ENCODE results near the gene KIF20A. TPM values are rescaled to one million over a fixed set of nuclear protein-coding genes. Genes with fewer than 3 reads are reported as not detected.

Gene KIF20A
- total and polyA plus RNA-seq, 2 donors (not counting 1 experiment from before 2014, with no cell fraction given), result 0.13 to 0.47 TPM

DNA sequence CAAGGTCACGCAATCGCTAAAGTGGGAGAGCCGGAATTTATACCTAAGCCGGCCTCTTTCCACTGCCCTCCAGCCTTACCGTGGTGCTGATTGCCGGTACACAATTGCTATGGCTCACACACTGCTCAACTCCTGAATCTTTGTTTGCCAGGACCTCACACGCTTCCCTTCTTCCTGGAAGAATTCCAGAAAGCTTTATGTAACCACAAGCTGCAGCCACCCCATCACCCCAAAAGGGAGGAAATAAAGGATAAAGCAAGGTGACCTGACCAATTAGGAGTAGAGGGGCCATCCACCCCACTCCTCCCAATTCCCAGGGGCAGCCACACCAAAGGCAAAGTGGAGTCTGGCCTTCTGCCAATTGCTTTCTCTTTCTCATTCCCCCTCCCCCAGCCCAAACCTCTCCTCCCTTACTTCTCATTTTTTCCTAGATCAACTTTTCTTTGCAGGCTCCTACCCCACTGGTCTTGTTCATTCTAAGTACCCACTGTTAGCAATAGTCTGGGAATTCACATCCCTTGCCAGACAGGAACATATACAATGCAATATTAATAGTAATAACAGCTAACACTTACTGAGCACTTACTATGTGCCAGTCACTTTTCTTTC lies 52.2 kb downstream of the KIF20A start:
- Histone ChIP-seq H3K27me3 (replicated peaks in 1 of 4; ENCODE audit: control extremely low read depth in 1 of 4, control insufficient read depth in 3 of 4, insufficient read depth in 4 of 4, low read length in 3 of 4) (peaks cover 0 to 4% (median 2%) of the 10 kb centered on the region in 4 experiments), H3K36me3 (replicated peaks in 1 of 2; ENCODE audit: control extremely low read depth in 1 of 2, control insufficient read depth in 1 of 2, extremely low read depth in 1 of 2, insufficient read depth in 2 of 2, low read length in 1 of 2) (no peaks in the 10 kb centered on the region), H3K27ac (ENCODE audit: low read length in 2 of 2) (no peak overlapping the region), H3K4me3 (ENCODE audit: control extremely low read depth in 1 of 5, extremely low read depth in 1 of 5, insufficient read depth in 1 of 5, low read depth in 2 of 5, low read length in 4 of 5) (no peak overlapping the region), H2AFZ (ENCODE audit: insufficient read depth, low read depth, low read length, poor library complexity, severe bottlenecking) (no peak overlapping the region), H4K20me1 (ENCODE audit: control insufficient read depth, insufficient read depth, low read length, poor library complexity, severe bottlenecking) (no peaks in the 10 kb centered on the region), H3K9me3 (ENCODE audit: control extremely low read depth in 1 of 3, control insufficient read depth in 2 of 3, insufficient read depth in 1 of 3, low read length in 2 of 3) (peaks cover 0 to 10% (median 4%) of the 10 kb centered on the region in 3 donors), H3K9ac (ENCODE audit: low read length) (no peak overlapping the region), H3K79me2 (ENCODE audit: control insufficient read depth, insufficient read depth, low read length) (no peaks in the 10 kb centered on the region), H3K4me2 (replicated peaks; ENCODE audit: low read depth, low read length, poor library complexity, severe bottlenecking) (no peak overlapping the region), H3K4me1 (ENCODE audit: control insufficient read depth in 2 of 2, insufficient read depth in 2 of 2, low read length in 2 of 2) (no peaks in the 10 kb centered on the region)
- Mint-ChIP-seq H3K27me3 (peaks cover 19% of the 10 kb centered on the region), H3K4me1 (no peaks in the 10 kb centered on the region), H3K9me3 (ENCODE audit: insufficient read depth) (peaks cover 2% of the 10 kb centered on the region), H3K27ac (no peak overlapping the region), H3K4me3 (no peak overlapping the region)
- intact Hi-C loops (cut with micrococcal nuclease), result no loop called here
- 90% methylated on average over 5 of the region's 7 CpGs for WGBS (ENCODE audit: insufficient coverage)
- ChIA-PET POLR2A (no interaction called here), CTCF (no interaction called here)
- no peak for ATAC-seq (ENCODE audit: low read depth)
- TF ChIP-seq EZH2 (IDR thresholded peaks at IDR 0.05; ENCODE audit: borderline replicate concordance, insufficient read depth, low read depth, low read length, poor library complexity, severe bottlenecking), result no peak
- TF ChIP-seq, protein P1, sequence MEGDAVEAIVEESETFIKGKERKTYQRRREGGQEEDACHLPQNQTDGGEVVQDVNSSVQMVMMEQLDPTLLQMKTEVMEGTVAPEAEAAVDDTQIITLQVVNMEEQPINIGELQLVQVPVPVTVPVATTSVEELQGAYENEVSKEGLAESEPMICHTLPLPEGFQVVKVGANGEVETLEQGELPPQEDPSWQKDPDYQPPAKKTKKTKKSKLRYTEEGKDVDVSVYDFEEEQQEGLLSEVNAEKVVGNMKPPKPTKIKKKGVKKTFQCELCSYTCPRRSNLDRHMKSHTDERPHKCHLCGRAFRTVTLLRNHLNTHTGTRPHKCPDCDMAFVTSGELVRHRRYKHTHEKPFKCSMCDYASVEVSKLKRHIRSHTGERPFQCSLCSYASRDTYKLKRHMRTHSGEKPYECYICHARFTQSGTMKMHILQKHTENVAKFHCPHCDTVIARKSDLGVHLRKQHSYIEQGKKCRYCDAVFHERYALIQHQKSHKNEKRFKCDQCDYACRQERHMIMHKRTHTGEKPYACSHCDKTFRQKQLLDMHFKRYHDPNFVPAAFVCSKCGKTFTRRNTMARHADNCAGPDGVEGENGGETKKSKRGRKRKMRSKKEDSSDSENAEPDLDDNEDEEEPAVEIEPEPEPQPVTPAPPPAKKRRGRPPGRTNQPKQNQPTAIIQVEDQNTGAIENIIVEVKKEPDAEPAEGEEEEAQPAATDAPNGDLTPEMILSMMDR (IDR thresholded peaks at IDR 0.05), result no peak
- DNase-seq, result no peak

- intact Hi-C loops (cut with micrococcal nuclease), result no loop called here
- ChIA-PET POLR2A (no interaction called here), CTCF (no interaction called here)
- H4K20me1 ChIP-seq (ENCODE audit: control insufficient read depth, insufficient read depth, low read length, poor library complexity, severe bottlenecking), result no peaks in the 10 kb centered on the region
- H3K27ac ChIP-seq (ENCODE audit: low read length in 2 of 2), result no peak overlapping the region
- no peak overlapping the region for H3K27ac Mint-ChIP-seq
- peaks cover 0 to 9% (median 2%) of the 10 kb centered on the region in 4 experiments for H3K27me3 ChIP-seq (replicated peaks in 1 of 4; ENCODE audit: control extremely low read depth in 1 of 4, control insufficient read depth in 3 of 4, insufficient read depth in 4 of 4, low read length in 3 of 4)
- TF ChIP-seq EZH2 (IDR thresholded peaks at IDR 0.05; ENCODE audit: borderline replicate concordance, insufficient read depth, low read depth, low read length, poor library complexity, severe bottlenecking), result no peak
- TF ChIP-seq, protein P1 (IDR thresholded peaks at IDR 0.05), result no peak
- H3K4me3 ChIP-seq (ENCODE audit: control extremely low read depth in 1 of 5, extremely low read depth in 1 of 5, insufficient read depth in 1 of 5, low read depth in 2 of 5, low read length in 4 of 5), result no peak overlapping the region
- H3K79me2 ChIP-seq (ENCODE audit: control insufficient read depth, insufficient read depth, low read length), result no peaks in the 10 kb centered on the region
- no peak overlapping the region for H3K4me3 Mint-ChIP-seq
- no peaks in the 10 kb centered on the region for H3K4me1 ChIP-seq (ENCODE audit: control insufficient read depth in 2 of 2, insufficient read depth in 2 of 2, low read length in 2 of 2)
- ATAC-seq (ENCODE audit: low read depth) (no peak), DNase-seq (no peak)
- H3K36me3 ChIP-seq (replicated peaks in 1 of 2; ENCODE audit: control extremely low read depth in 1 of 2, control insufficient read depth in 1 of 2, extremely low read depth in 1 of 2, insufficient read depth in 2 of 2, low read length in 1 of 2), result no peaks in the 10 kb centered on the region
- no peaks in the 10 kb centered on the region for H3K9me3 ChIP-seq (ENCODE audit: control extremely low read depth in 1 of 3, control insufficient read depth in 2 of 3, insufficient read depth in 1 of 3, low read length in 2 of 3)
- H3K9ac ChIP-seq (ENCODE audit: low read length), result no peak overlapping the region
- no peaks in the 10 kb centered on the region for H3K9me3 Mint-ChIP-seq (ENCODE audit: insufficient read depth)
- H3K4me2 ChIP-seq (replicated peaks; ENCODE audit: low read depth, low read length, poor library complexity, severe bottlenecking), result no peak overlapping the region
- no peaks in the 10 kb centered on the region for H3K4me1 Mint-ChIP-seq
- H2AFZ ChIP-seq (ENCODE audit: insufficient read depth, low read depth, low read length, poor library complexity, severe bottlenecking), result no peak overlapping the region
- 100% methylated on average over 1 of the region's 2 CpGs for WGBS (ENCODE audit: insufficient coverage)
- H3K27me3 Mint-ChIP-seq, result peaks cover 24% of the 10 kb centered on the region
Measured at GRCh38 chr5:138233280-138233679, 54.4 kb downstream of the KIF20A start.

Data from B cell (primary cell).